Endothelial cell of umbilical vein (primary cell): Measurements from ENCODE around the gene FMN2. TPM values are rescaled to one million over a fixed set of nuclear protein-coding genes. Genes with fewer than 3 reads are reported as not detected.

Experiments used
- BruUV-seq: library from RNA; stranded (reverse); fragments of 400-500 nt; replicated peaks from 2 replicates; lab custom pipeline; 2021; lab: Mats Ljungman, UMichigan
- CTCF ChIA-PET: fragments of 300-600, 350-600 bp; sonication (Branson Sonifier 250); formaldehyde crosslinking; loops from one replicate; lab custom pipeline; 2021; ENCODE audit warnings: antibody characterized with exemption, inconsistent platforms; lab: Charles Lee
- POLR2A ChIA-PET: fragments of 300-600, 350-600 bp; sonication (Branson Sonifier 250); formaldehyde crosslinking; loops from one replicate; lab custom pipeline; 2021; ENCODE audit warnings: antibody characterized with exemption, inconsistent platforms; lab: Charles Lee
- DNase-seq: peaks from one replicate; pipeline ENCODE4 v3.0.0-alpha.2; 2011; ENCODE audit warnings: low read depth, low spot score
- FAIRE-seq: peaks from 2 replicates; lab custom pipeline; 2011; peaks lifted over from hg19 to GRCh38; lab: Jason Lieb, UNC
- H2AFZ ChIP-seq: 2 replicates; pipeline ENCODE4 v1.6.0; 2012; ENCODE audit warnings: low read depth, low read length, control low read depth, inconsistent platforms
- H3K27ac ChIP-seq: 2 replicates; pipeline ENCODE4 v1.5.1; 2011; ENCODE audit warnings: low read depth, mild to moderate bottlenecking, control low read depth, low read length, moderate library complexity; ENCODE audit not compliant: insufficient read depth
- H3K27me3 ChIP-seq, 2 experiments: 2 replicates each; pipeline versions ENCODE4 v1.6.0 to v1.6.1; 2011; ENCODE audit warnings: low read length in 2 of 2, mixed read lengths in 1 of 2; ENCODE audit not compliant: control insufficient read depth in 2 of 2, insufficient read depth in 2 of 2
- H3K36me3 ChIP-seq, 2 experiments: 2 replicates in 1 of 2; 3 replicates in 1 of 2; pipeline ENCODE4 v1.5.1; 2011; ENCODE audit warnings: low read length in 2 of 2, mild to moderate bottlenecking in 1 of 2, moderate library complexity in 1 of 2; ENCODE audit not compliant: control insufficient read depth in 2 of 2, insufficient read depth in 2 of 2; ENCODE audit errors: extremely low read depth in 1 of 2
- H3K4me1 ChIP-seq: 3 replicates; pipeline ENCODE4 v1.5.1; 2011; ENCODE audit warnings: mild to moderate bottlenecking, low read length; ENCODE audit not compliant: control insufficient read depth, insufficient read depth; ENCODE audit errors: extremely low read depth
- H3K4me2 ChIP-seq: 2 replicates; pipeline ENCODE4 v1.6.1; 2011; ENCODE audit warnings: low read length, control low read depth, mixed read lengths; ENCODE audit not compliant: insufficient read depth
- H3K4me3 ChIP-seq, 3 experiments: fragments of 200-600 bp in 1 of 3; sonication (generic), shearing (Covaris generic) in 1 of 3; replicated peaks in 1 of 3; 2 replicates each; pipeline ENCODE4 v1.5.1; 2011 to 2016; ENCODE audit warnings: control low read depth in 3 of 3, low read length in 3 of 3, mild to moderate bottlenecking in 2 of 3, inconsistent platforms in 1 of 3, low read depth in 1 of 3, moderate library complexity in 1 of 3; ENCODE audit not compliant: insufficient read depth in 1 of 3
- H3K79me2 ChIP-seq: 2 replicates; pipeline ENCODE4 v1.6.0; 2012; ENCODE audit warnings: low read length, inconsistent platforms; ENCODE audit not compliant: control insufficient read depth, insufficient read depth
- H3K9ac ChIP-seq: replicated peaks from 2 replicates; pipeline ENCODE3; 2011; ENCODE audit warnings: low read length, control low read depth; ENCODE audit not compliant: insufficient read depth; ENCODE audit errors: extremely low read depth
- H3K9me1 ChIP-seq: replicated peaks from 3 replicates; pipeline ENCODE4 v1.6.0; 2011; ENCODE audit warnings: mild to moderate bottlenecking, low read length; ENCODE audit not compliant: control insufficient read depth, insufficient read depth; ENCODE audit errors: extremely low read depth
- H3K9me3 ChIP-seq: replicated peaks from 2 replicates; pipeline ENCODE4 v1.5.1; 2012; ENCODE audit warnings: low read length, inconsistent platforms; ENCODE audit not compliant: control insufficient read depth, insufficient read depth
- H4K20me1 ChIP-seq: replicated peaks from 2 replicates; pipeline ENCODE3; 2011; ENCODE audit warnings: mild to moderate bottlenecking, low read length; ENCODE audit not compliant: control insufficient read depth, insufficient read depth; ENCODE audit errors: extremely low read depth
- CTCF ChIP-seq, 2 donors: IDR thresholded peaks; 1 replicate in 1 of 2; 2 replicates in 1 of 2; pipeline ENCODE4 v1.5.1; 2011; ENCODE audit warnings: low read length in 2 of 2, mild to moderate bottlenecking in 2 of 2, moderate library complexity in 2 of 2, control low read depth in 1 of 2, inconsistent platforms in 1 of 2, low read depth in 1 of 2; ENCODE audit not compliant: insufficient read depth in 1 of 2; ENCODE audit errors: extremely low read depth in 1 of 2
- EZH2 ChIP-seq: IDR thresholded peaks from 2 replicates; pipeline ENCODE4 v1.6.1; 2012; ENCODE audit warnings: borderline replicate concordance, low read depth, mild to moderate bottlenecking, moderate library complexity, low read length, inconsistent platforms; ENCODE audit not compliant: severe bottlenecking
- FOS ChIP-seq: IDR thresholded peaks from 2 replicates; pipeline ENCODE4 v1.6.1; 2011; ENCODE audit warnings: mild to moderate bottlenecking, low read length, moderate library complexity, borderline replicate concordance; ENCODE audit not compliant: insufficient read depth
- GATA2 ChIP-seq: IDR thresholded peaks from 2 replicates; pipeline ENCODE4 v1.7.0; 2011; ENCODE audit warnings: low read depth, mild to moderate bottlenecking, moderate library complexity, mixed read lengths, low read length; ENCODE audit not compliant: insufficient read length, insufficient read depth
- JUN ChIP-seq: IDR thresholded peaks from 2 replicates; pipeline ENCODE4 v1.6.1; 2011; ENCODE audit warnings: borderline replicate concordance, low read depth; ENCODE audit not compliant: insufficient read length, insufficient read depth
- MAX ChIP-seq: IDR thresholded peaks from 2 replicates; pipeline ENCODE4 v1.6.1; 2011; ENCODE audit not compliant: insufficient read depth, insufficient read length
- MYC ChIP-seq: IDR thresholded peaks from one replicate; pipeline ENCODE4 v1.6.1; 2011; ENCODE audit warnings: mild to moderate bottlenecking, low read depth, low read length
- POLR2A ChIP-seq: IDR thresholded peaks from 2 replicates; pipeline ENCODE4 v1.6.1; 2012; ENCODE audit warnings: low read depth, mild to moderate bottlenecking, control low read depth, low read length
- POLR2AphosphoS5 ChIP-seq: IDR thresholded peaks from 2 replicates; pipeline ENCODE4 v1.6.1; 2012; ENCODE audit warnings: low read depth, mild to moderate bottlenecking, control low read depth, low read length, moderate library complexity; ENCODE audit not compliant: insufficient read depth
- dilution Hi-C: fragments of 300-500 bp; cut with MboI; formaldehyde crosslinking; loops from one replicate; pipeline ENCODE4 v1.15.0; 2019; ENCODE audit warnings: low sequenced_read_pairs; ENCODE audit not compliant: extremely low pct_ligation_motif_present
- intact Hi-C: fragments of 100-400 bp; cut with micrococcal nuclease; formaldehyde crosslinking; loops from one replicate; pipeline ENCODE4 v1.10.0; 2022
- polyA plus RNA-seq, 4 experiments: library from polyadenylated mRNA; depleted of rRNA in 3 of 4; stranded (reverse) in 3 of 4; unstranded in 1 of 4; fragments of >200 nt; gene quantifications; 2 replicates each; pipeline versions ENCODE4 v1.2.1 to v1.2.3, GENCODE V29; 2011 to 2012; ENCODE audit warnings: missing spikeins in 1 of 4
- total RNA-seq: library from RNA; stranded (reverse); gene quantifications from 2 replicates; pipeline ENCODE4 v1.2.3, GENCODE V29; 2021

Gene FMN2
- total and polyA plus RNA-seq, 2 donors (not counting 3 experiments of a cell fraction or from before 2014, with no cell fraction given): not detected

GRCh38 chr1:240230816-240231215 is 139.1 kb downstream of the FMN2 start:
- Histone ChIP-seq H3K9ac (no peak overlapping the region), H3K4me1 (no peaks in the 10 kb centered on the region), H3K4me2 (no peak overlapping the region), H3K36me3 (no peaks in the 10 kb centered on the region), H4K20me1 (no peaks in the 10 kb centered on the region), H3K27me3 (no peaks in the 10 kb centered on the region), H3K79me2 (no peaks in the 10 kb centered on the region), H3K27ac (no peak overlapping the region), H3K9me3 (no peaks in the 10 kb centered on the region), H2AFZ (no peak overlapping the region), H3K9me1 (no peaks in the 10 kb centered on the region), H3K4me3 (no peak overlapping the region)
- CTCF ChIA-PET: no interaction called here
- BruUV-seq: no TSS peak
- dilution Hi-C loops: no loop called here
- DNase-seq (no peak), FAIRE-seq (no peak)
- POLR2A ChIA-PET: no interaction called here
- intact Hi-C loops: no loop called here
- no peak for TF ChIP-seq POLR2AphosphoS5
- no peak for TF ChIP-seq CTCF (IDR thresholded peaks at IDR 0.05; ENCODE audit: extremely low read depth in 1 of 2, insufficient read depth in 1 of 2, low read depth in 1 of 2, low read length in 2 of 2)
- TF ChIP-seq MAX: no peak
- no peak for TF ChIP-seq JUN
- TF ChIP-seq GATA2: no peak
- no peak for TF ChIP-seq EZH2
- TF ChIP-seq POLR2A: no peak
- no peak for TF ChIP-seq FOS
- TF ChIP-seq MYC: no peak
